ENCODE results near the gene SPATA7. TPM values are rescaled to one million over a fixed set of nuclear protein-coding genes. Genes with fewer than 3 reads are reported as not detected.

SPATA7 gene
- total RNA-seq, 2 donors from 2014 or later = 11.9 to 20.2 TPM

DNA sequence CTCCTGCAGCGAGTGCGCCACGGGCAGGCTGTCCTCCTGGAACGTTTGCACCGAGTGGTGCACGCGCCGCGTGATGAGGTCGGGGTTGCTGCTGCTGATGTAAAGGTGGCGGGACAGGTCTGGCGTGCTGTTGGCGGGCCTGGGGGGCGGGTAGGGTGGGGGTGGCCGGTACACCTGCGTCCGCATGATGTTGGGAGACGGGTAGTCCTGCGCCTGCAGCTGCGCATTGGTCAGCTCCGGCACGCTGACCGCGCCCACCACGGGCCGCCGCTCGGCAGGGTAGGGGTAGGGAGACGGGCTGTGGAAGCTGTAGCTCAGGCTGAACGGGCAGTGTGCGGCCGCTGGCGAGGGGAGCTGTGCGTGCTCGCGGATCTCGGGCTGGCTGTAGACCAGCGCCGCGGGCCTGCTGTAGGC lies 94.1 kb downstream of the SPATA7 start:
- TF ChIP-seq CTCF (IDR thresholded peaks at IDR 0.05) = no peak
- DNase-seq (ENCODE audit: low spot score) (no peak), ATAC-seq (ENCODE audit: insufficient number of reproducible peaks, low FRiP score, low read depth) (no peak)
- H3K27me3 ChIP-seq (replicated peaks; ENCODE audit: insufficient read depth) = no peaks in the 10 kb centered on the region
- H3K27ac ChIP-seq = no peak overlapping the region
- no peaks in the 10 kb centered on the region for H3K4me1 ChIP-seq (ENCODE audit: control insufficient read depth in 1 of 2, low read depth in 2 of 2)
- H3K36me3 ChIP-seq = peaks cover 35% of the 10 kb centered on the region
- H3K9me3 ChIP-seq = no peaks in the 10 kb centered on the region
- no peak overlapping the region for H3K4me3 ChIP-seq

GRCh38 chr14:88481059-88481458 lies 95.6 kb downstream of the SPATA7 start:
- Histone ChIP-seq H3K4me3 (no peak overlapping the region), H3K9me3 (no peaks in the 10 kb centered on the region), H3K27ac (no peak overlapping the region), H3K27me3 (replicated peaks; ENCODE audit: insufficient read depth) (no peaks in the 10 kb centered on the region), H3K36me3 (peaks cover 38% of the 10 kb centered on the region), H3K4me1 (ENCODE audit: control insufficient read depth in 1 of 2, low read depth in 2 of 2) (no peaks in the 10 kb centered on the region)
- no peak for TF ChIP-seq CTCF (IDR thresholded peaks at IDR 0.05)
- ATAC-seq (ENCODE audit: insufficient number of reproducible peaks, low FRiP score, low read depth) = no peak
- DNase-seq (ENCODE audit: low spot score) = no peak

DNA sequence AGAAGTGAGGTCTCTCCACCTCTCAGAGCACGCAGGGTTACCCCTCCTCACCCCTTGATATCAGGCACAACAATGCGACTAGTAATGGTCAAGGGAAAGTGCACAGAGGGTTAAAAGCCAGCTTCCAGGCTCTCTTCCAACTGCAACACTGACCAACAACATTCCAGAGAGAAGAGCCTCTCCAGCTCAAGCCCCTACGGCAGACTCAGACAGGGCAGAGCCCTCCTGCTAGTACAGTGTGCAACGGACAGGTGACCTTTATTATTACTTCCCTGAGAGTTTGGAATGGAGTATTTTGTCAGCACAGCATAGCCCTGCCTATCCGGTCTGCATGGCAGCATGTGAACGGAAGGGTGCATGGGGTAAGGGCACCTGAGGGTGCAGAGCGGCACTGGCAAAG lies 96.3 kb downstream of the SPATA7 start:
- H3K4me1 ChIP-seq (ENCODE audit: control insufficient read depth in 1 of 2, low read depth in 2 of 2) = no peaks in the 10 kb centered on the region
- peaks cover 38% of the 10 kb centered on the region for H3K36me3 ChIP-seq
- ATAC-seq (ENCODE audit: insufficient number of reproducible peaks, low FRiP score, low read depth) (no peak), DNase-seq (ENCODE audit: low spot score) (no peak)
- TF ChIP-seq CTCF (IDR thresholded peaks at IDR 0.05) = no peak
- H3K4me3 ChIP-seq = no peak overlapping the region
- no peak overlapping the region for H3K27ac ChIP-seq
- no peaks in the 10 kb centered on the region for H3K27me3 ChIP-seq (replicated peaks; ENCODE audit: insufficient read depth)
- H3K9me3 ChIP-seq = no peaks in the 10 kb centered on the region

DNA sequence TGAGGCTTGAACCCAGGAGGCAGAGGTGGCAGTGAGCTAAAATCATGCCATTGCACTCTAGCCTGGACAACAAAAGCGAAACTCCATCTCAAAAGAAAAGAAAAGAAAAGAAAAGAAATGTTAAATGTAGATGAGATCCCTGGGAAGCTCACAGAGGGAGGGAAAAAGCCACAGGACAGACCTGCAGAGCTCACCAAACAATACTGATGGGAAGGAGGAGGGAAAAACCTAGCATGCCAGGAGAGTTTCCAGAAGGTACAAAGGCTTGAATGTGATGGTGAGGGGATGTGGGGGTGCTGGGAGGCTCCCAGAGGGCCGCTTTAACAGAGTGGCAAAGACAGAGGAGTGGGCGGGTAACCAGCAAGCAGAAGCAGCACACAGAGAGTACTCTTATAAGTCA lies 97.1 kb downstream of the SPATA7 start:
- DNase-seq (ENCODE audit: low spot score) = no peak
- Histone ChIP-seq H3K9me3 (no peaks in the 10 kb centered on the region), H3K27ac (no peak overlapping the region), H3K4me3 (no peak overlapping the region), H3K36me3 (peaks cover 38% of the 10 kb centered on the region), H3K4me1 (ENCODE audit: control insufficient read depth in 1 of 2, low read depth in 2 of 2) (peaks cover 0 to 6% of the 10 kb centered on the region in 2 donors), H3K27me3 (replicated peaks; ENCODE audit: insufficient read depth) (no peaks in the 10 kb centered on the region)
- no peak for ATAC-seq (ENCODE audit: insufficient number of reproducible peaks, low FRiP score, low read depth)
- TF ChIP-seq CTCF (IDR thresholded peaks at IDR 0.05) = no peak

Other genes starting within 250 kb of the SPATA7 start
- not detected for gene KCNK10, start 62.4 kb upstream of the SPATA7 start, total RNA-seq
- gene PTPN21, start 169.3 kb downstream of the SPATA7 start, total RNA-seq = 10 to 100 TPM; 32.5 to 38.6 TPM
- gene ZC3H14, start 177.4 kb downstream of the SPATA7 start, total RNA-seq = 10 to 100 TPM; 47.7 to 82.9 TPM

All from thoracic aorta (tissue), 2 donors.